Urinary bladder (tissue), 4 donors: ENCODE data around the gene EXOC6B. TPM values are rescaled to one million over a fixed set of nuclear protein-coding genes. Genes with fewer than 3 reads are reported as not detected.
"Not testable (repeated sequence)": the region's sequence is repeated elsewhere in the genome, so short reads cannot be mapped to it uniquely, and the experiment has no call there.

Experiments
- DNase-seq: peaks from one replicate; pipeline ENCODE4 v3.0.0-alpha.2; 2015; ENCODE audit errors: extremely low spot score
- H3K27ac ChIP-seq: one replicate; pipeline ENCODE4 v1.5.1; 2013; ENCODE audit warnings: low read depth, mild to moderate bottlenecking, moderate library complexity
- H3K36me3 ChIP-seq: one replicate; pipeline ENCODE4 v1.6.1; 2013; ENCODE audit warnings: mild to moderate bottlenecking, moderate library complexity; ENCODE audit not compliant: insufficient read depth
- H3K4me1 ChIP-seq: one replicate; pipeline ENCODE4 v1.6.1; 2013; ENCODE audit warnings: mild to moderate bottlenecking, moderate library complexity; ENCODE audit not compliant: insufficient read depth
- H3K4me3 ChIP-seq: one replicate; pipeline ENCODE4 v1.5.1; 2013; ENCODE audit warnings: low read depth, low read length
- WGBS: extraction: QIAGEN DNeasy Blood & Tissue Kit; methylation state at CpG from one replicate; pipeline ENCODE4 v1.1.7; 2013; 5-methylcytosine and 5-hydroxymethylcytosine counted together
- polyA plus RNA-seq: library from polyadenylated mRNA; stranded (reverse); fragments of 200-250 nt; gene quantifications from one replicate; pipeline ENCODE4 v1.2.3, GENCODE V29; 2013
- total RNA-seq: library from RNA; depleted of rRNA; stranded (reverse); fragments of >200 nt; gene quantifications from one replicate; pipeline ENCODE4 v1.2.3, GENCODE V29; 2014
- donor health status: healthy with polysubstance abuse.
- donor health status: healthy.

The EXOC6B gene
- total and polyA plus RNA-seq, 2 donors, result 14.5 to 47.6 TPM

DNA sequence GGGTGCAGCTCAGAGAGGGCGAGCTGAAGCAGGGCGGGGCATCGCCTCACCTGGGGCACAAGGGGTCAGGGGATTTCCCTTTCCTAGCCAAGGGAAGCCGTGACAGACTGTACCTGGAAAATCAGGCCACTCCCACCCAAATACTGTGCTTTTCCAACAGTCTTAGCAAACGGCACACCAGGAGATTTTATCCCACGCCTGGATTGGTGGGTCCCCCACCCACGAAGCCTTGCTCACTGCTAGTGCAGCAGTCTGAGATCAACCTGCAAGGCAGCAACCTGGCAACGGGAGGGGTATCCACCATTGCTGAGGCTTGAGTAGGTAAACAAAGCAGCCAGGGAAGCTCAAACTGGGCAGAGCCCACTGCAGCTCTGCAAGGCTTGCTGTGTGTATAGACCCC is 184.6 kb downstream of the EXOC6B start:
- WGBS, result 96% methylated on average over 8 of the region's 8 CpGs
- H3K4me1 ChIP-seq, H3K36me3 ChIP-seq, DNase-seq, H3K4me3 ChIP-seq, H3K27ac ChIP-seq: not testable (repeated sequence)

- DNase-seq, result no peak
- WGBS, result 92% methylated on average over 6 of the region's 6 CpGs
- Histone ChIP-seq H3K27ac (no peak overlapping the region), H3K4me3 (no peak overlapping the region), H3K4me1 (no peaks in the 10 kb centered on the region), H3K36me3 (peaks cover 1% of the 10 kb centered on the region)
Measured at GRCh38 chr2:72638600-72639211, 187.1 kb downstream of the EXOC6B start.

GRCh38 chr2:72636210-72636609 is 189.6 kb downstream of the EXOC6B start:
- Histone ChIP-seq H3K27ac (no peak overlapping the region), H3K4me1 (no peaks in the 10 kb centered on the region), H3K4me3 (no peak overlapping the region), H3K36me3 (peaks cover 1% of the 10 kb centered on the region)
- DNase-seq, result no peak
- WGBS, result 88% methylated on average over 3 of the region's 3 CpGs

DNA sequence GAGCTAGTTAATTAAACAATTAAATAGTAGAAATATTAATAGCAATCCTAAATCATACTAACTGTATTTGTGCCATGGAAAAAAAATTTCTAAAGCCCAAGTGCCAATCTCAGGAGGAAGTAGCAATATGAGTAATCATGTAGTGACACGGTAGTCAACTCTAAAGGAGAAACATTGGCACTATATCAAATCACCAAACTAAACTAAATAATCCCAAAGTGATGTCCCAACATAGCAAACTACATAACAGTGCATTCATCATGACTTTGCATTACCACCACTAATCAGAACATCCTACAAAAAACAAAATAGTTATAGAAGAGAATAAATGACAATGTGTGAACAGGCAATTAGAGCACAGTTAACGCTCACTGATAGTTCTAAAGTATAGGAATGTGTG is 195.1 kb downstream of the EXOC6B start:
- H3K36me3 ChIP-seq, result no peaks in the 10 kb centered on the region
- H3K4me3 ChIP-seq, result no peak overlapping the region
- no peak for DNase-seq
- no peaks in the 10 kb centered on the region for H3K4me1 ChIP-seq
- WGBS, result 75% methylated on average over 2 of the region's 2 CpGs
- H3K27ac ChIP-seq, result no peak overlapping the region

DNA sequence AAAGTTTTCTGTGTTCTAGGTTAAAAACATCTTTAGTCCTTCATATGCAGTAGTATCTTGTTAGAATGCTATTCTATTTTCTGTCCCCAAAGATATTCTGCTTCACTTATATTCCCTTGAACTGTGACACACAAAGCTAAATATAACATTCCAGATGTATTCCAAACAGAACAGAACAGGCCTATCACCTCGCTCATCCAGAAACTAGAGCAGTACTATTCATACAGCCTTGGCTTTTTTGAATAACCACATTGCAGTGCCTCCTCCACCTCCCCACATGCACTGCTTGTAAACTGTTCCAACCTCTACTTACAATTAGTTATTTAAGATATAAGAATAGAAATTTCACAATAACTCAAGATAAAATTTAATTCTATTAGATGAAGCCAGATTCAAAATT is 196.8 kb downstream of the EXOC6B start:
- Histone ChIP-seq H3K4me3 (no peak overlapping the region), H3K4me1 (no peaks in the 10 kb centered on the region), H3K27ac (no peak overlapping the region), H3K36me3 (no peaks in the 10 kb centered on the region)
- no peak for DNase-seq
- 90% methylated on average over 1 of the region's 1 CpG for WGBS

GRCh38 chr2:72627083-72627482 is 198.8 kb downstream of the EXOC6B start:
- Histone ChIP-seq H3K4me1 (no peaks in the 10 kb centered on the region), H3K4me3 (no peak overlapping the region), H3K27ac (no peak overlapping the region), H3K36me3 (no peaks in the 10 kb centered on the region)
- no peak for DNase-seq
- 97% methylated on average over 1 of the region's 1 CpG for WGBS

- DNase-seq, result no peak
- no peak overlapping the region for H3K4me3 ChIP-seq
- no peaks in the 10 kb centered on the region for H3K4me1 ChIP-seq
- no peak overlapping the region for H3K27ac ChIP-seq
- 44% methylated on average over 1 of the region's 1 CpG for WGBS
- no peaks in the 10 kb centered on the region for H3K36me3 ChIP-seq
Measured at GRCh38 chr2:72625366-72625765, 200.5 kb downstream of the EXOC6B start.

DNA sequence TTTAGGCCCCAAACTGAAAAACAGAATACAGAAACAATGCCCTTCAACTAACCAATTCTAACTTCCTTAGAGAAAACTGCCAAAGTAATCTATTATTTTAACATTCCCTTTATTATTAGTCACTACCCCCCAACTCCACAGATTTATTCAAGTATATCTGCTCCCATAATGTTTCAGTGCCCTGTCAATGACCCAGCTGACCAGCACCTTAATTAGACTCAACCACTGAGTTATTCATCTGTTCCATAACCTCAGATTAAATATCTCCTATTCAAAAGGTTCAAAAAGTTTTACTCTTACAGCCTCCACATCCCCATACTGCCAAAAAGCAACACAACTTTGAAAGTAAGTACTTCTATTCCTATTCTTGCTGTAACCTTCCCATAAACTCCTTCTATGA is 202.4 kb downstream of the EXOC6B start:
- no peaks in the 10 kb centered on the region for H3K36me3 ChIP-seq
- no peak overlapping the region for H3K27ac ChIP-seq
- no peak for DNase-seq
- H3K4me3 ChIP-seq, result no peak overlapping the region
- H3K4me1 ChIP-seq, result no peaks in the 10 kb centered on the region

- Histone ChIP-seq H3K4me1 (no peaks in the 10 kb centered on the region), H3K27ac (no peak overlapping the region), H3K36me3 (no peaks in the 10 kb centered on the region), H3K4me3 (no peak overlapping the region)
- no peak for DNase-seq
- 89% methylated on average over 3 of the region's 3 CpGs for WGBS
Measured at GRCh38 chr2:72619626-72620025, 206.2 kb downstream of the EXOC6B start.

DNA sequence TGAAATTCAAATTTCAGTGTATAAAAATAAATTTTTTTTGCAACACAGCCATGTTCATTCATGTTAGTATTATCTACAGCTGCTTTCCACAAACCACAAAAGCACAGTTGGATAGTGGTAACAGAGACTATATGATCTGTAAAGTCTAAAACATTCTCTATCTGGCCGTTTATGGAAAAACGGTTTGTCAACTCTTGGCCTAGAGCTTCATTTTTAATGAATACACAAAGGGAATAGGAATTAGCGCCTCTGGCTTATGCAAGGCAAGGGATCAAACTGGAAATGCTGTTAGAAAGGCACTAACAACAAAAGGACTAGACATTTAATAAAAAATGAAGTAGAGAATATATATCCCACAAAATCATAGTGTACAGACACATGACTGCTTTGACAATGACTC is 211.9 kb downstream of the EXOC6B start:
- WGBS, result 47% methylated on average over 3 of the region's 3 CpGs
- no peak for DNase-seq
- H3K27ac ChIP-seq, result no peak overlapping the region
- H3K4me1 ChIP-seq, result peaks cover 1% of the 10 kb centered on the region
- no peak overlapping the region for H3K4me3 ChIP-seq
- no peaks in the 10 kb centered on the region for H3K36me3 ChIP-seq

GRCh38 chr2:72612614-72613160 is 213.1 kb downstream of the EXOC6B start:
- H3K36me3 ChIP-seq, result no peaks in the 10 kb centered on the region
- H3K27ac ChIP-seq, result no peak overlapping the region
- H3K4me3 ChIP-seq, result no peak overlapping the region
- WGBS, result 68% methylated on average over 4 of the region's 4 CpGs
- peaks cover 1% of the 10 kb centered on the region for H3K4me1 ChIP-seq
- no peak for DNase-seq

GRCh38 chr2:72607189-72607588 is 218.6 kb downstream of the EXOC6B start:
- 78% methylated on average over 2 of the region's 2 CpGs for WGBS
- H3K4me3 ChIP-seq, result no peak overlapping the region
- no peaks in the 10 kb centered on the region for H3K4me1 ChIP-seq
- H3K36me3 ChIP-seq, result no peaks in the 10 kb centered on the region
- no peak for DNase-seq
- H3K27ac ChIP-seq, result no peak overlapping the region

- Histone ChIP-seq H3K4me3 (no peak overlapping the region), H3K27ac (no peak overlapping the region), H3K4me1 (no peaks in the 10 kb centered on the region), H3K36me3 (no peaks in the 10 kb centered on the region)
- 67% methylated on average over 3 of the region's 3 CpGs for WGBS
- DNase-seq, result no peak
Measured at GRCh38 chr2:72605836-72606442, 219.9 kb downstream of the EXOC6B start.

DNA sequence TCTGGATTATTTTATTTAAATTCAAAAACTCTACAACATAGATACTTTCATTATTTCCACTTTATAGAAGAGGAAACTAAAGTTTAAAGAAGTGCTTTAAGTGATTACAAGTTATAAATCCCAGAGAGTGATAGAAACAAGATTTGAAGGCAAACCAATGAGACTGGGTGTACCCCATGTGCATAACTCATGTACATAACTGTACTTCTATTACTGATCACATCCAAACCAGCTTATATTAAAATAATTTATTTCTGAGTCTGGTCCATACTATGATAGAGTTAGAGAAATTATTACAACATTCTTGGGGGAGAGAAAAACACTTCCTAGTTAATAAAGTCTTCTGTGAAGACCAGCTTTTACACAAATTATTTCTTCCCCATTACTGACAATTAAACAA is 221.4 kb downstream of the EXOC6B start:
- no peak overlapping the region for H3K27ac ChIP-seq
- DNase-seq, result no peak
- no peaks in the 10 kb centered on the region for H3K4me1 ChIP-seq
- no peak overlapping the region for H3K4me3 ChIP-seq
- no peaks in the 10 kb centered on the region for H3K36me3 ChIP-seq
